ENCODE measurements around the gene SLC38A1. TPM values are rescaled to one million over a fixed set of nuclear protein-coding genes. Genes with fewer than 3 reads are reported as not detected.
A peak's percentile ranks its signal among the peaks of the same experiment; 100 is the strongest.
"Not testable (repeated sequence)": the region's sequence is repeated elsewhere in the genome, so short reads cannot be mapped to it uniquely, and the experiment has no call there.

The SLC38A1 gene
- total RNA-seq, 1 experiment from 2014 or later, result 54.3 TPM

DNA sequence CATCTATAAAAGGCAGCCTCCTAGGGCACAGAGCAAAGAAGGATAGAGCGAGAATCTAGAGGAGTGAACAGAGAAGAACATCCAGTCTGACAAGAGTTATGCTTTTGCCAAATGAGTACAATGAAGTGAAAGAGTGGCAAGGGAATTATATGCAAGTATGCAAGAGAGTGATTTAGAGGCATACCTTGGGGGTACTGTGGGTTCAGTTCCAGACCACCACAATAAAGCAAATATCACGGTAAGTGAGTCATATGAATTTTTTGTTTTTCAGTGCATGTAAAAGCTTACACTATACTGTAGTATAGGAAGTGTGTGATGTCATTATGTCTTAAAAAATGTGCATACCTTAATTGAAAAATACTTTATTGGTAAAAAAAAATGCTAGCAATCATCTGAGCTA is 101.4 kb downstream of the SLC38A1 start:
- DNase-seq, result no peak
- Histone ChIP-seq H3K9me3 (peaks cover 2% of the 10 kb centered on the region), H3K36me3 (no peaks in the 10 kb centered on the region), H3K27me3 (no peaks in the 10 kb centered on the region), H3K4me3 (no peak overlapping the region)

DNA sequence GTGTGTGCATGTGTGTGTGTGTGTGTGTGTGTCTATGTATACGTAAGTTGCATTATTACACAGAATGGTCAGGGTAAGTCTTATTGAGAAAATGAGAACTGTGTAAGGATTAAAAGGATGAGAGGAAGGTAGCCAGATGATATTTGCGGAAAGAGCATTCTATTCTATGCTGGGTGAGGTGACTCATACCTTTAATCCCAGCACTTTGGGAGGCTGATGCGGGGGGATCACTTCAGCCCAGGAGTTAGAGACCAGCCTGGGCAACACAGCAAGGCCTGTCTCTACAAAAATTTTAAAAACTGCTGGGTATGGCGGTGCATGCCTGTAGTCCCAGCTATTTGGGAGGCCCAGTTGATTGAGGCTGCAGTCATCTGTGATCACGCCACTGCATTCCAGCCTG is 103.7 kb downstream of the SLC38A1 start:
- no peak for DNase-seq
- Histone ChIP-seq H3K4me3 (no peak overlapping the region), H3K27me3 (no peaks in the 10 kb centered on the region), H3K9me3 (peaks cover 2% of the 10 kb centered on the region), H3K36me3 (no peaks in the 10 kb centered on the region)

DNA sequence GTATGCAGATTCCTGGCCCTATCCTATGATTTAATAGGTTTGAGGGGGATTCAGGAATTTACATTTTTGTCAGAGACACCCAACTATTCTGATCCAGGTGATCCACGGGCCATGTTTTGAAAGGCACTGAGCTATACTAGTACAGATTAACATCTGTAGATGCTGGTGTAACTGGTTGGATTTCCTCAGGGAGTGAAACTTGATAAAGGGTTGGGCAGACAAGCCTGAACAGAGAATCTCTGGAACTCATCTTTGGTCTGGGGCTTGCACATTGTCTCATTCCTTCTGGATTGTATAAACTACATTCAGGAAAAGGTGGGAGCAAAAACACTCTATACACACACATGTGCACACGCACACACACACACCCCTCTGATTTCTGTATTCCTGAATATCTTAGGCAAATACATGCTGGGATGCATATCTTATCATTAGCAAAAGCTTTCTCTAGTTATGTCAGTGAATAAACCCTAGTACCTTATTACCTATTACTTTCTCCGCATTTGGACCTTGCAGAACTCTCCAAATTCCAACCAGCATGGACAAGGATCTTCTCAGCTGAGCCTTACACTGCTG is 104.6 kb downstream of the SLC38A1 start:
- Histone ChIP-seq H3K27me3 (no peaks in the 10 kb centered on the region), H3K4me3 (no peak overlapping the region), H3K36me3 (no peaks in the 10 kb centered on the region), H3K9me3 (peaks cover 2% of the 10 kb centered on the region)
- DNase-seq, result no peak

GRCh38 chr12:46162549-46163076 is 106.2 kb downstream of the SLC38A1 start:
- DNase-seq, H3K9me3 ChIP-seq, H3K36me3 ChIP-seq: not testable (repeated sequence)

DNA sequence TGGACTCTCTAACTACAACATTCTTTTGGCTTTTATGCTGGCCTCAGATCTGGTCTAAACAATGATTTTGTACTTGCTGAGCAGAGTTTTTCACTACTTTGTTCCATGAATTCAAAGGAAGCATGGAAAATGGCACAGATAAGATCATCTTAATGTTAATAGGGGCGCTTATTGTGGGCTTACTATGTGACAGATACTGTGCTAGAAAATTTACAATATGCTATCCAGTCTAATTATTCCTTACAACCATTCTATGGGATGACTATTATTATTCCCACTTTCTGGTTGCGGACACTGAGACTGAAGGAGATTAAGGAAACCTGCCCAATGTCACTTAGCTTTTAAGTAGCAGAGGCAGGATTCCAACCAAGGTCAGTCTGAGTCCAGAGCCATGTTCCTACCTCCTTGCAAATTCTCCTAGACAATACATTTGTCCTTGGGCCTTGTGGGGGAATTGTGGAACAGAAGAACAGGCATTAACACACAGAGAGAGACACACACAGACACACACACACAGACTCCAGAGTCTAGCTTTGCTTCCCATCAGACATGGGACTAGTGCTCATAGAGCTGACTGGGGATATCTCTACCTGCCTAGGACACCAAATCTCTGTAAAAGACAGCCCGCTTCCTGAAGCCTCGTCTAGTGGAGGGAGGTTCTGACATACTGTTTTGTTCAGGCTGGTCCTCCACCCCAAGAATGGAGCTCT is 107.7 kb downstream of the SLC38A1 start:
- Histone ChIP-seq H3K27me3 (no peaks in the 10 kb centered on the region), H3K9me3 (peaks cover 2% of the 10 kb centered on the region), H3K36me3 (no peaks in the 10 kb centered on the region), H3K4me3 (no peak overlapping the region)
- DNase-seq, result no peak

More at GRCh38 chr12:46162549-46163076, 106.2 kb downstream of the SLC38A1 start:
- not testable (repeated sequence) for H3K27me3 ChIP-seq, H3K4me3 ChIP-seq

DNA sequence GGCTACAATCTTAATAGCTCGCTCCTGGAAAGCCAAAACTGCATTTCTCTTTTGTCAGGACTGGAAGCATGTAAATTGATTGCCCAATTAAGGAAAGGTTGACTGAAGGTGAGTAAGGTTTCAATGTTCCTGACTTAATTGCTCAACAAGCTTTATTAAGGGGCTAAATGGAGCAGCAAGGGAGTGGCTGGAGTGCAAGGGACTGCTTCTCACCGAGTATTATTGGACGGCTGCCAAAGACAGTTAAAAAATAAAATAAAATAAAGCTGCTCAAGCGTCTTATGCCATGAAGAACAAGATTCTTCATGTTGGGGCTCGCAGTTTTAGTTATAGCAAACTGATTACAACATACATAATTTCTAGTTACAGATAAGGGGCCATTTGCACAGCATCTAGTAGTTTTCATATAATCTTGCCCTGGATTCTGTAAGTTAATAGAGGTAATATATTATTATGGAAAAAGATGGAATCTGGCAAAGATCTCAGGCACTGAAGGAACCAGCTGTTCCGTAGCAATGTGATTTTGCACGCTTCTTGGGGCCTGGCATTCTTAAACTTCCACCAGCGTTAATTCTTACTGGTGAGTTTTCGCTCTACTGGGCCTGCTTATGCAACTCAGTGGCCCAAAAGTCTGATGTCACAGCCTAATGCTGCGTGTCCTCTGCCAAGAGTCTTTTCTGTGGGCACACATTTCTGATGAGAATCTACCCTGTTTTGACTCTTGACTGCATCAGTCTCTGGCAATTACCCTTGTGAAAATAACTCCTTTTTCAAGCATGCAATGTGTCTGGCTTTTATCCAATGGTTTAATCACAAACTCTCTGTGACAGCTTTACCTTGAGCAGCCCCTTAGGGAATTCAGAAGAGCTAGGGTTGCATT is 108.5 kb downstream of the SLC38A1 start:
- Histone ChIP-seq H3K36me3 (no peaks in the 10 kb centered on the region), H3K27me3 (no peaks in the 10 kb centered on the region), H3K4me3 (no peak overlapping the region), H3K9me3 (peaks cover 5% of the 10 kb centered on the region)
- DNase-seq, result peak; percentile 87

DNA sequence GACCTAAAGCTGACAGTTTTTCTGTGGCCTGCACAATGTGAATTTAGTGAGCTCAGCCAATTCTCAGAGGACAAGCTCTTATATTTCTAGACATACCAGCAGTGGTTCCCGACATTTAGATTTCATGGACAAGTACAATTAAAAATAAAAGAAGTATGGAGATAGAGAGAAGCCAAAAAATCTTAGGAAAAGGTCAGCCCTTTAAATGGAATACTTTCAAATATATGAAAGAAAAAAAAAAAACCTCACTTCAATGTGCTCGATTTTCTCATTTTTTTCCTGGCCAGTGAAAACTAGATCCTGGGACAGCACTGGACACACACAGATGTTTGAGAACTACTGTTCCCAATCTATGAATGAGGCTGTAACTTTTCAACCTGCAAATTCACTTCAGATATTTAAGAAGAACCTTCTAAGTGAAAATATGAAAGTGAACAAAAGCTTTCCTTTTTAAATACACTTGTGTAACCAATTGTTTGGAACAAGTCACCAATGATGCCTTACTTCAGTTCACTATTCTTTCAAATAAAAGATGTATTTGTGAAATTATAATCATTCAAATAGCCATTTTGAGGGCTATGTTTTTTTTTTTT is 109.4 kb downstream of the SLC38A1 start:
- H3K27me3 ChIP-seq, result no peaks in the 10 kb centered on the region
- H3K36me3 ChIP-seq, result no peaks in the 10 kb centered on the region
- no peak overlapping the region for H3K4me3 ChIP-seq
- H3K9me3 ChIP-seq, result peaks cover 5% of the 10 kb centered on the region
- no peak for DNase-seq

DNA sequence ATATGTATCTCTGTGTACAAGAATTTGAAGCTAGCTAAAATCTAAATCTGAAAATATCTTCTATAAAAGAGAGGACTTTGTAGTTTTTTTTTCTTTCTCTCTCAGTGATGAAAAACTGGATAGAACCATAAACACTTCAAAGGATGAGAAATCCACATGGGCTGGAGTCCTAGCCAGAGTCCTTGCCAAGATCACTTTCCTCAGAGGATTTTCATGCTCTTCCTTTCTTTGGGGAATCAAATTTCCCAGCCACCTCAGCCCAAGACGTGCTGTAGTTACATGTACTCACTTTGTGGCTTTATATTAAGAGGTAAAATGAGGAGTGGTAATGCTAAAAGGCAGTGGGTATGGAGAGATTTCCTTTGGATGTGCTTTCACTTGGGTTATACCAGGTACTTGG is 110.3 kb downstream of the SLC38A1 start:
- Histone ChIP-seq H3K27me3 (no peaks in the 10 kb centered on the region), H3K9me3 (peaks cover 5% of the 10 kb centered on the region), H3K4me3 (no peak overlapping the region), H3K36me3 (no peaks in the 10 kb centered on the region)
- peak; percentile 37 for DNase-seq

GRCh38 chr12:46154221-46154985 is 114.4 kb downstream of the SLC38A1 start:
- no peaks in the 10 kb centered on the region for H3K36me3 ChIP-seq
- DNase-seq, result peak; percentile 44
- no peak overlapping the region for H3K4me3 ChIP-seq
- H3K27me3 ChIP-seq, result no peaks in the 10 kb centered on the region
- peaks cover 5% of the 10 kb centered on the region for H3K9me3 ChIP-seq

- H3K4me3 ChIP-seq, result no peak overlapping the region
Measured at GRCh38 chr12:46153268-46153872, 115.5 kb downstream of the SLC38A1 start.

GRCh38 chr12:46152456-46152855 is 116.4 kb downstream of the SLC38A1 start:
- Histone ChIP-seq H3K27me3 (no peaks in the 10 kb centered on the region), H3K9me3 (peaks cover 5% of the 10 kb centered on the region), H3K4me3 (no peak overlapping the region), H3K36me3 (no peaks in the 10 kb centered on the region)
- no peak for DNase-seq

More at GRCh38 chr12:46153268-46153872, 115.5 kb downstream of the SLC38A1 start:
- DNase-seq, result no peak
- H3K36me3 ChIP-seq, result no peaks in the 10 kb centered on the region
- peaks cover 5% of the 10 kb centered on the region for H3K9me3 ChIP-seq
- no peaks in the 10 kb centered on the region for H3K27me3 ChIP-seq

DNA sequence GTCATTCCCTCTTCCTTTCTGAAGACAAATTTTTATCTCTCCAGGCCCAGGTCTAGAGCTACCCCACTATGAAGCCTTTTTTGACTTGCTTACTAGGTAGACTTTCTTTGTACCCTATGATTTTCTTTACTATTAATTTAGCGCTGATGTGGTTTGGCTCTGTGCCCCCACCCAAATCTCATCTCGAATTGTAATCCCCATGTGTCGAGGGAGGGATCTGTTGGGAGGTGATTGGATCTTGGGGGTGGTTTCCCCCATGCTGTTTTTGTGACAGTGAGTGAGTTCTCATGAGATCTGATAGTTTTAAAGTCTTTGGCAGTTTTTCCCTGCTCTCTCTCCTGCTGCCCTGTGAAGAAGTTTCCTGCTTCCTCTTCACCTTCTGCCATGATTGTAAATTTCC is 118.1 kb downstream of the SLC38A1 start:
- no peaks in the 10 kb centered on the region for H3K36me3 ChIP-seq
- no peaks in the 10 kb centered on the region for H3K27me3 ChIP-seq
- H3K4me3 ChIP-seq, result no peak overlapping the region
- DNase-seq, result no peak
- H3K9me3 ChIP-seq, result no peaks in the 10 kb centered on the region

GRCh38 chr12:46149905-46150304 is 118.9 kb downstream of the SLC38A1 start:
- Histone ChIP-seq H3K27me3 (no peaks in the 10 kb centered on the region), H3K9me3 (no peaks in the 10 kb centered on the region)
- DNase-seq, result no peak

DNA sequence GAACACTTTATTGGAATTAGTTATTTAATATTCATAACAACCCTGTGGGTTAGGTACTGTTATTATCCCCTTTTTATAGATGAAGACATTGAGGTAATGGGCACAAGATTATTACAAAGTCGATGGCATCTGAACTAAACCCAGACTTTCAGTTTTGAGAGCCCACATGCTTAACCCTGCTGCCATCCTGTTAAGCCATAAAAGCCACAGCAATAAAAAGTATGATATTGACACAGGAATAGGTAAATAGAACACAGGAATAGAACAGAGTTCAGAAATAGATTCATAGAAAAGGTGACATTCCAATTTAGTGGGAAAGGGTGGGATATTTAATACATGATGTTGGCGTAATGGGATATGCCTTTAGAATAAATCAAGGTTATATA is 119.8 kb downstream of the SLC38A1 start:
- H3K36me3 ChIP-seq, result no peaks in the 10 kb centered on the region
- H3K4me3 ChIP-seq, result no peak overlapping the region
- H3K27me3 ChIP-seq, result no peaks in the 10 kb centered on the region
- no peak for DNase-seq
- H3K9me3 ChIP-seq, result no peaks in the 10 kb centered on the region

More at GRCh38 chr12:46149905-46150304, 118.9 kb downstream of the SLC38A1 start:
- Histone ChIP-seq H3K36me3 (no peaks in the 10 kb centered on the region), H3K4me3 (no peak overlapping the region)

DNA sequence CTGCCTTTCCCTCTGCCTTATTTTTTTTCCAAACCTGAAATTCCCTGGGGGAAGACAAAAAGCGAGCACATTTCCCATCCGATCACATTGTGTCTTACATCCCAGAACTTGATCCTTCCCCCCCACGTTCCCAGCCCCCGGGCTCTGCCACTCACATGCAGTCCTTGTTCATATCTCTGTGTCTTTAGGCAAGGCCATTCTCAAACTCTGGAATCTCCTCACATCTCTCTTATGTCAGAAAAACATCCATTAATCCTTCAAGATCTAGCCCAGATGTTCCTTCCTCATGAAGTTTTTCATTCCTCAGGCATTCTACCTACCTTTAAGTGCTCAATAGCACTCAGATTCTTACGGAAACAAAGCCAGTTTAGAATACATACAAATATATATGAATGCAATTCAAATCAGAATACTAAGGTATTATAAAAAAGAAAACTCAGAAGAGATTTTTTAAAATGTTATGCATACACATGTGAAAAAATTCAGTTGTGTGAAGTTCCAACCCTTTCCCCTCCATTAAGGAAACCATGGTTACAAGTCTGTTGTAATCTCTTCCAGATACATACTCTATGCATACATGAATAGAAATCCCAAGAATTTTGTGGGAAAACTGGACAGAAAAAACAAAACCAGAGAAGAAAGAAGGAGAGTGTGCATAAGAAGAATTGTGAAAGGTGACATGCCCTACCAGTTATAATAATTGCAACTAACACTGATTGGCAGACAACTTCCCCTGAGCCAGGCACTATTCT is 120.3 kb downstream of the SLC38A1 start:
- Histone ChIP-seq H3K36me3 (no peaks in the 10 kb centered on the region), H3K9me3 (no peaks in the 10 kb centered on the region), H3K4me3 (no peak overlapping the region), H3K27me3 (no peaks in the 10 kb centered on the region)
- no peak for DNase-seq
